Upper lobe of left lung (tissue), 4 donors: ENCODE measurements around the gene BLM.

Experiments used
- EP300 ChIP-seq, 4 donors: sonication (generic); formaldehyde crosslinking; IDR thresholded peaks; one replicate each; pipeline ENCODE4 v1.5.1; 2017; ENCODE audit warnings: antibody characterized with exemption in 4 of 4, control low read depth in 2 of 4
- POLR2A ChIP-seq, 4 donors: fragments of 450-650 bp; IDR thresholded peaks; one replicate each; pipeline ENCODE4 v1.5.1; 2016 to 2017; ENCODE audit warnings: antibody characterized with exemption in 4 of 4, mild to moderate bottlenecking in 2 of 4
- TF ChIP-seq, protein P1 (sequence below), 6 experiments: fragments of 450-650 bp in 4 of 6; fragments of 200-600 bp in 2 of 6; sonication (generic) in 2 of 6; IDR thresholded peaks; one replicate each; pipeline ENCODE4 v1.5.1; 2016 to 2019; ENCODE audit warnings: antibody characterized with exemption in 6 of 6

DNA sequence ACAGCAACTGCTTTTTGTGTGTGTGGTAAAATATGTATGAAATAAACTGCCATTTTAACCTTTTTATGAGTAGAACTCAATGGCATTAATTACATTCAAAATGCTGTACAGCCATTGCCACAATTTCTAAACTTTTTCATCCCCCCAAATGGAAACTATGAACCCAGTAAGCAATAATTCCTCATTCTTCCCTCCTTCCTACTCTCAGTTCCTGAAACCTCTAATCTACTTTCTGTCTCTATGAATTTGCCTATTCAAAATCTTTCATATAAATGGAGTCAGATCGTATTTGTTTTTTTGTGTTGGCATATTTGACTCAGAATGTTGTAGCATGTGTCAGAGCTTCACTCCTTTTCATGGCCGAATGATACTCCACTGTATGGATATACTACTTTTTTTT lies 5.3 kb upstream of the BLM start:
- TF ChIP-seq, protein P1, sequence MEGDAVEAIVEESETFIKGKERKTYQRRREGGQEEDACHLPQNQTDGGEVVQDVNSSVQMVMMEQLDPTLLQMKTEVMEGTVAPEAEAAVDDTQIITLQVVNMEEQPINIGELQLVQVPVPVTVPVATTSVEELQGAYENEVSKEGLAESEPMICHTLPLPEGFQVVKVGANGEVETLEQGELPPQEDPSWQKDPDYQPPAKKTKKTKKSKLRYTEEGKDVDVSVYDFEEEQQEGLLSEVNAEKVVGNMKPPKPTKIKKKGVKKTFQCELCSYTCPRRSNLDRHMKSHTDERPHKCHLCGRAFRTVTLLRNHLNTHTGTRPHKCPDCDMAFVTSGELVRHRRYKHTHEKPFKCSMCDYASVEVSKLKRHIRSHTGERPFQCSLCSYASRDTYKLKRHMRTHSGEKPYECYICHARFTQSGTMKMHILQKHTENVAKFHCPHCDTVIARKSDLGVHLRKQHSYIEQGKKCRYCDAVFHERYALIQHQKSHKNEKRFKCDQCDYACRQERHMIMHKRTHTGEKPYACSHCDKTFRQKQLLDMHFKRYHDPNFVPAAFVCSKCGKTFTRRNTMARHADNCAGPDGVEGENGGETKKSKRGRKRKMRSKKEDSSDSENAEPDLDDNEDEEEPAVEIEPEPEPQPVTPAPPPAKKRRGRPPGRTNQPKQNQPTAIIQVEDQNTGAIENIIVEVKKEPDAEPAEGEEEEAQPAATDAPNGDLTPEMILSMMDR (IDR thresholded peaks at IDR 0.05), result no peak
- no peak for TF ChIP-seq POLR2A (IDR thresholded peaks at IDR 0.05)
- no peak for TF ChIP-seq EP300 (IDR thresholded peaks at IDR 0.05)
